Stimulated activated CD4-positive, alpha-beta T cell treated with anti-CD3 and anti-CD28 coated beads, Interleukin-4, amount 100 ng/mL, for 4 hours (primary cell): Measurements from ENCODE around the gene DEFB124.

Experiments used
- DNase-seq, 2 experiments: peaks; one replicate each; pipeline ENCODE4 v3.0.0-alpha.2; 2020

Gene DEFB124

DNA sequence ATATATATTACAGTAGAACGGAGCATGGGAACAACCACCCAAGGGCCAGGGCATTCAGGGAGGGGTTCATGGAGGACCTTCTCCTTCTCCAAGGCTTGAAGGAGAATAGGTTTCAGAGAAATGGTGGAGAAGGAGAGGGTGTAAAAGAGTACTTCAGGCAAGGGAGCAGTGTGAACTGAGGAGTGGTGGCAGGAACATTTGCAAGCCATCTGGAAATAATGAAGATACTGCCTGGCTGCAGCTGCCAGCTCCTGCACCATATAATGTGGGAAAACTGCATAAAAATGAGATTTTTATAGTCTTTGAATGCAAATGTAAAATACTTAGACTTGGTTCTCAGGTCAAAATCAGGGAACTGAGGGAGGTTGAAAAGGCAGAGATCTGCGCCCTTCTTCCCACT is 59.3 kb downstream of the DEFB124 start:
- DNase-seq: no peak
